Neural progenitor cell (in vitro differentiated cells): ENCODE measurements around the gene BSN. TPM values are rescaled to one million over a fixed set of nuclear protein-coding genes. Genes with fewer than 3 reads are reported as not detected.
A peak's percentile ranks its signal among the peaks of the same experiment; 100 is the strongest.

Experiments used
- DNase-seq: peaks from one replicate; pipeline ENCODE4 v3.0.0-alpha.2; 2016; ENCODE audit warnings: low spot score
- H2AFZ ChIP-seq: fragments of 200-600 bp; sonication (generic); replicated peaks from 2 replicates; pipeline ENCODE4 v1.6.1; 2016; ENCODE audit warnings: antibody characterized with exemption
- H3F3A ChIP-seq: fragments of 200-600 bp; sonication (generic); 2 replicates; pipeline ENCODE4 v1.6.1; 2016; ENCODE audit warnings: antibody characterized with exemption, low read depth
- H3K27ac ChIP-seq: fragments of 200-600 bp; sonication (generic); 2 replicates; pipeline ENCODE4 v1.5.1; 2016; ENCODE audit warnings: mild to moderate bottlenecking
- H3K27me3 ChIP-seq: fragments of 200-600 bp; sonication (generic); 2 replicates; pipeline ENCODE4 v1.6.1; 2016; ENCODE audit warnings: mild to moderate bottlenecking, moderate library complexity
- H3K36me3 ChIP-seq: fragments of 200-600 bp; sonication (generic); 2 replicates; pipeline ENCODE4 v1.5.1; 2016
- H3K4me1 ChIP-seq: fragments of 200-600 bp; sonication (generic); 2 replicates; pipeline ENCODE4 v1.6.1; 2016; ENCODE audit warnings: mixed run types
- H3K4me2 ChIP-seq: fragments of 200-600 bp; sonication (generic); 2 replicates; pipeline ENCODE4 v1.6.1; 2016
- H3K4me3 ChIP-seq: fragments of 200-600 bp; sonication (generic); 2 replicates; pipeline ENCODE4 v1.5.1; 2016
- H3K79me2 ChIP-seq: fragments of 200-600 bp; sonication (generic); 2 replicates; pipeline ENCODE4 v1.6.1; 2016; ENCODE audit warnings: low read depth
- H3K9ac ChIP-seq: fragments of 200-600 bp; sonication (generic); 2 replicates; pipeline ENCODE4 v1.6.1; 2016
- H3K9me3 ChIP-seq: fragments of 200-600 bp; sonication (generic); 2 replicates; pipeline ENCODE4 v1.5.1; 2016; ENCODE audit warnings: low read depth
- H4K20me1 ChIP-seq: fragments of 200-600 bp; sonication (generic); 2 replicates; pipeline ENCODE4 v1.6.1; 2016; ENCODE audit warnings: low read depth
- H3K27ac Mint-ChIP-seq: 3 replicates; pipeline ENCODE4 v1.8.0; 2021; ENCODE audit warnings: mixed read lengths
- H3K27me3 Mint-ChIP-seq: 2 replicates; pipeline ENCODE4 v1.8.0; 2022; ENCODE audit warnings: low read depth, mild to moderate bottlenecking, inconsistent platforms, moderate library complexity, mixed read lengths; ENCODE audit not compliant: insufficient read depth
- H3K36me3 Mint-ChIP-seq: 3 replicates; pipeline ENCODE4 v1.8.0; 2021; ENCODE audit warnings: mixed read lengths
- H3K4me1 Mint-ChIP-seq: 3 replicates; pipeline ENCODE4 v1.8.0; 2021; ENCODE audit warnings: mixed read lengths
- H3K4me3 Mint-ChIP-seq: 3 replicates; pipeline ENCODE4 v1.8.0; 2021; ENCODE audit warnings: mild to moderate bottlenecking, moderate library complexity, mixed read lengths
- H3K9me3 Mint-ChIP-seq: 3 replicates; pipeline ENCODE4 v1.8.0; 2020; ENCODE audit warnings: mixed read lengths
- EZH2 ChIP-seq: fragments of 200-600 bp; sonication (generic); IDR thresholded peaks from 2 replicates; pipeline ENCODE4 v1.6.1; 2017; ENCODE audit warnings: antibody characterized with exemption, mild to moderate bottlenecking, moderate library complexity
- EZH2phosphoT487 ChIP-seq: fragments of 200-600 bp; sonication (generic); IDR thresholded peaks from 2 replicates; pipeline ENCODE4 v1.6.1; 2017; ENCODE audit warnings: antibody characterized with exemption
- total RNA-seq: library from RNA; depleted of rRNA; stranded (reverse); fragments of >200 nt; gene quantifications from 2 replicates; pipeline ENCODE4 v1.2.3, GENCODE V29; 2015; ENCODE audit warnings: low replicate concordance
- TF ChIP-seq, protein P1 (sequence below): fragments of 200-600 bp; sonication (generic); IDR thresholded peaks from 2 replicates; pipeline ENCODE4 v1.5.1; 2017; ENCODE audit warnings: antibody characterized with exemption, mild to moderate bottlenecking

Gene BSN
- total RNA-seq, 1 donor from 2014 or later: 0.17 TPM

DNA sequence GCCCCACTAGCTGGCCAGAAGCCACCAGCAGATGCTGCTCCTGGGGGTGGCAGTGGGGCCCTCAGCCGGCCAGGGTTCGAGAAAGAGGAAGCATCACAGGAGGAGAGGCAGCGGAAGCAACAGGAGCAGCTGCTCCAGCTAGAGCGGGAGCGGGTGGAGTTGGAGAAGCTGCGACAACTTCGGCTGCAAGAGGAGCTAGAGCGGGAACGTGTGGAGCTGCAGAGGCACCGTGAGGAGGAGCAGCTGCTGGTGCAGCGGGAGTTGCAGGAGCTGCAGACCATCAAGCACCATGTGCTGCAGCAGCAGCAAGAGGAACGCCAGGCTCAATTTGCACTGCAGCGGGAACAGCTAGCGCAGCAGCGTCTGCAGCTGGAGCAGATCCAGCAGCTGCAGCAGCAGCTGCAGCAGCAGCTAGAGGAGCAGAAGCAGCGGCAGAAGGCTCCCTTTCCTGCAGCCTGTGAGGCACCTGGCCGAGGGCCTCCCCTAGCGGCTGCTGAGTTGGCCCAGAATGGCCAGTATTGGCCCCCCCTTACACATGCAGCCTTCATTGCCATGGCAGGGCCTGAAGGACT, 102.3 kb downstream of the BSN start:
- Histone ChIP-seq H3K27ac (no peak overlapping the region), H2AFZ (no peak overlapping the region), H3K4me3 (no peak overlapping the region), H3K27me3 (no peaks in the 10 kb centered on the region), H3K36me3 (no peaks in the 10 kb centered on the region), H3K9ac (peak overlapping the region; percentile 27), H3F3A (no peaks in the 10 kb centered on the region), H4K20me1 (no peaks in the 10 kb centered on the region), H3K4me2 (no peak overlapping the region), H3K79me2 (no peaks in the 10 kb centered on the region), H3K9me3 (no peaks in the 10 kb centered on the region), H3K4me1 (no peaks in the 10 kb centered on the region)
- Mint-ChIP-seq H3K27me3 (peaks cover 4% of the 10 kb centered on the region), H3K4me1 (no peaks in the 10 kb centered on the region), H3K9me3 (no peaks in the 10 kb centered on the region), H3K36me3 (no peaks in the 10 kb centered on the region), H3K4me3 (no peak overlapping the region), H3K27ac (no peak overlapping the region)
- peak; percentile 17 for DNase-seq
- TF ChIP-seq, protein P1, sequence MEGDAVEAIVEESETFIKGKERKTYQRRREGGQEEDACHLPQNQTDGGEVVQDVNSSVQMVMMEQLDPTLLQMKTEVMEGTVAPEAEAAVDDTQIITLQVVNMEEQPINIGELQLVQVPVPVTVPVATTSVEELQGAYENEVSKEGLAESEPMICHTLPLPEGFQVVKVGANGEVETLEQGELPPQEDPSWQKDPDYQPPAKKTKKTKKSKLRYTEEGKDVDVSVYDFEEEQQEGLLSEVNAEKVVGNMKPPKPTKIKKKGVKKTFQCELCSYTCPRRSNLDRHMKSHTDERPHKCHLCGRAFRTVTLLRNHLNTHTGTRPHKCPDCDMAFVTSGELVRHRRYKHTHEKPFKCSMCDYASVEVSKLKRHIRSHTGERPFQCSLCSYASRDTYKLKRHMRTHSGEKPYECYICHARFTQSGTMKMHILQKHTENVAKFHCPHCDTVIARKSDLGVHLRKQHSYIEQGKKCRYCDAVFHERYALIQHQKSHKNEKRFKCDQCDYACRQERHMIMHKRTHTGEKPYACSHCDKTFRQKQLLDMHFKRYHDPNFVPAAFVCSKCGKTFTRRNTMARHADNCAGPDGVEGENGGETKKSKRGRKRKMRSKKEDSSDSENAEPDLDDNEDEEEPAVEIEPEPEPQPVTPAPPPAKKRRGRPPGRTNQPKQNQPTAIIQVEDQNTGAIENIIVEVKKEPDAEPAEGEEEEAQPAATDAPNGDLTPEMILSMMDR: peak; percentile 5
- no peak for TF ChIP-seq EZH2phosphoT487
- no peak for TF ChIP-seq EZH2

DNA sequence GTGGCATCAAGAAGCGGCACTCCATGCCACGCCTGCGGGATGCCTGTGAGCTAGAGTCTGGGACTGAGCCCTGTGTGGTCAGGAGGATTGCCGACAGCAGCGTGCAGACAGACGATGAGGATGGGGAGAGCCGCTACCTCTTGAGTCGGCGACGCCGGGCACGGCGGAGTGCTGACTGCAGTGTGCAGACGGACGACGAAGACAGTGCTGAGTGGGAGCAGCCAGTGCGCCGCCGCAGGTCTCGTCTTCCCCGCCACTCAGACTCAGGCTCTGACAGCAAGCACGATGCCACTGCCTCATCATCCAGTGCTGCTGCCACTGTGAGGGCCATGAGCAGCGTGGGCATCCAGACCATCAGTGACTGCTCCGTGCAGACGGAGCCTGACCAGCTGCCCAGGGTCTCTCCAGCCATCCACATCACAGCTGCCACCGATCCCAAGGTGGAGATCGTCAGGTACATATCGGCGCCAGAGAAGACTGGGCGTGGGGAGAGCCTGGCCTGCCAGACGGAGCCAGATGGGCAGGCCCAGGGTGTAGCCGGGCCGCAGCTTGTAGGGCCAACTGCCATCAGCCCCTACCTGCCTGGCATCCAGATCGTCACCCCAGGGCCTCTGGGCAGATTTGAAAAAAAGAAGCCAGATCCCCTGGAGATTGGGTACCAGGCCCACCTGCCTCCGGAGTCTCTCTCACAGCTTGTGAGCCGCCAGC, 103.1 kb downstream of the BSN start:
- Histone ChIP-seq H4K20me1 (no peaks in the 10 kb centered on the region), H3K27ac (no peak overlapping the region), H3F3A (no peaks in the 10 kb centered on the region), H2AFZ (no peak overlapping the region), H3K9ac (peak overlapping the region; percentile 27), H3K9me3 (no peaks in the 10 kb centered on the region), H3K4me2 (no peak overlapping the region), H3K4me1 (no peaks in the 10 kb centered on the region), H3K36me3 (no peaks in the 10 kb centered on the region), H3K4me3 (no peak overlapping the region), H3K27me3 (no peaks in the 10 kb centered on the region), H3K79me2 (no peaks in the 10 kb centered on the region)
- H3K27ac Mint-ChIP-seq: no peak overlapping the region
- H3K4me1 Mint-ChIP-seq: peaks cover 2% of the 10 kb centered on the region
- no peaks in the 10 kb centered on the region for H3K9me3 Mint-ChIP-seq
- H3K4me3 Mint-ChIP-seq: no peak overlapping the region
- TF ChIP-seq, protein P1: no peak
- TF ChIP-seq EZH2phosphoT487 (no peak), EZH2 (no peak)
- H3K27me3 Mint-ChIP-seq: peaks cover 4% of the 10 kb centered on the region
- no peaks in the 10 kb centered on the region for H3K36me3 Mint-ChIP-seq
- no peak for DNase-seq

DNA sequence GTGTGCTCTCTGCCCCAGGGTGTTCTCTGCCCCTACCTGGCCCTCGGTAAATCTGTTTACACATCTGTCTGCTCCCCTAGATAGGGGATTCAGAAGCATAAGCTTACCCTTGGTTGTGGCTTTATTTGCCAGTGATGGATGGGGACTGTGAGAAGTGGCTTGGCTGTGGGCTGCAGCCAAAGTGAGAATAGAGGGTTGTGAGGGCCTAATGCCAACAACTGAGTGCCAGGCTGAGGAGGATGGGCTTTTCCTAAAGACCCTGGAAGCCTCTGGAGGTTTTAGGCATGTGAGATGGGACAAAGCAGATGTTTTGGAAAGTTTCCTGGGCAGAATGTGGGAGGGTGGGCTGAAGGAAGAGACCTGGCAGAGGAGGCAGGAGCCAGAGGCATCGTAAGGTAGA, 104.4 kb downstream of the BSN start:
- no peak overlapping the region for H3K4me3 ChIP-seq
- H3K27ac Mint-ChIP-seq: no peak overlapping the region
- H3K9me3 Mint-ChIP-seq: no peaks in the 10 kb centered on the region
- no peak overlapping the region for H2AFZ ChIP-seq
- no peaks in the 10 kb centered on the region for H3K9me3 ChIP-seq
- H3K9ac ChIP-seq: no peak overlapping the region
- no peak overlapping the region for H3K4me2 ChIP-seq
- H3K27ac ChIP-seq: no peak overlapping the region
- no peaks in the 10 kb centered on the region for H3K79me2 ChIP-seq
- H3K36me3 Mint-ChIP-seq: no peaks in the 10 kb centered on the region
- no peaks in the 10 kb centered on the region for H3K36me3 ChIP-seq
- H3K4me3 Mint-ChIP-seq: no peak overlapping the region
- no peaks in the 10 kb centered on the region for H3F3A ChIP-seq
- TF ChIP-seq EZH2phosphoT487 (no peak), EZH2 (no peak)
- TF ChIP-seq, protein P1: no peak
- H3K27me3 ChIP-seq: no peaks in the 10 kb centered on the region
- H4K20me1 ChIP-seq: no peaks in the 10 kb centered on the region
- H3K4me1 Mint-ChIP-seq: peaks cover 2% of the 10 kb centered on the region
- H3K4me1 ChIP-seq: no peaks in the 10 kb centered on the region
- H3K27me3 Mint-ChIP-seq: peaks cover 2% of the 10 kb centered on the region
- no peak for DNase-seq
